Esophagus muscularis mucosa (tissue), 3 donors: ENCODE measurements around the gene STAT6.

Experiments
- POLR2A ChIP-seq: fragments of 450-650 bp; IDR thresholded peaks from one replicate; pipeline ENCODE4 v1.6.1; 2017; ENCODE audit warnings: antibody characterized with exemption, moderate library complexity, mild to moderate bottlenecking, low read depth
- POLR2AphosphoS5 ChIP-seq, 2 donors: sonication (generic); formaldehyde crosslinking; IDR thresholded peaks; one replicate each; pipeline ENCODE4 v1.6.1; 2017; ENCODE audit warnings: antibody characterized with exemption in 2 of 2
- TF ChIP-seq, protein P1 (sequence below), 3 experiments: fragments of 200-600 bp in 2 of 3; fragments of 450-650 bp in 1 of 3; sonication (generic) in 2 of 3; IDR thresholded peaks; one replicate each; pipeline ENCODE4 v1.5.1; 2017 to 2019; ENCODE audit warnings: antibody characterized with exemption in 3 of 3, mild to moderate bottlenecking in 2 of 3, moderate library complexity in 1 of 3

DNA sequence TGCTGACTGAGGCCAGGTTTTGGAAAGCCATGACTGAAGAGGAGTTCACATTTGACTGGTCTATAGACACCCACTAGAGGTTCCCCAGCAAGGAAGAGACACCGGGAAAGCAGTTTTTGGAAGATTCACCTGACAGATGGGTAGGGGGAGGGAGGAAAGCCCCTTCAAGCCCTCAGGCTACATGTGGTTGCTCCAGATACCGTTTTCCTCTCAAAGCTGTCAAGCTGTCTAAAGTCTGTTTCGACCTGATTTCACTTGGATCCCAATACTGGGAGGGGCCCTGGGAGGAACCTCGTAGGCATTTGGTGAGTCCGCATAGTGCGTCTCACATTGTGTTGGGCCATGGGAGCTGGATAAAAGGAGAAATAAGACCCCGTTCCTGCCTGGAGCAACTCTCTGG lies 15.4 kb upstream of the STAT6 start:
- TF ChIP-seq, protein P1, sequence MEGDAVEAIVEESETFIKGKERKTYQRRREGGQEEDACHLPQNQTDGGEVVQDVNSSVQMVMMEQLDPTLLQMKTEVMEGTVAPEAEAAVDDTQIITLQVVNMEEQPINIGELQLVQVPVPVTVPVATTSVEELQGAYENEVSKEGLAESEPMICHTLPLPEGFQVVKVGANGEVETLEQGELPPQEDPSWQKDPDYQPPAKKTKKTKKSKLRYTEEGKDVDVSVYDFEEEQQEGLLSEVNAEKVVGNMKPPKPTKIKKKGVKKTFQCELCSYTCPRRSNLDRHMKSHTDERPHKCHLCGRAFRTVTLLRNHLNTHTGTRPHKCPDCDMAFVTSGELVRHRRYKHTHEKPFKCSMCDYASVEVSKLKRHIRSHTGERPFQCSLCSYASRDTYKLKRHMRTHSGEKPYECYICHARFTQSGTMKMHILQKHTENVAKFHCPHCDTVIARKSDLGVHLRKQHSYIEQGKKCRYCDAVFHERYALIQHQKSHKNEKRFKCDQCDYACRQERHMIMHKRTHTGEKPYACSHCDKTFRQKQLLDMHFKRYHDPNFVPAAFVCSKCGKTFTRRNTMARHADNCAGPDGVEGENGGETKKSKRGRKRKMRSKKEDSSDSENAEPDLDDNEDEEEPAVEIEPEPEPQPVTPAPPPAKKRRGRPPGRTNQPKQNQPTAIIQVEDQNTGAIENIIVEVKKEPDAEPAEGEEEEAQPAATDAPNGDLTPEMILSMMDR (IDR thresholded peaks at IDR 0.05): no peak
- TF ChIP-seq POLR2A (no peak), POLR2AphosphoS5 (IDR thresholded peaks at IDR 0.05) (no peak)
